Measurements from ENCODE around the gene RBM42.
A peak's percentile ranks its signal among the peaks of the same experiment; 100 is the strongest.

Gene RBM42

GRCh38 chr19:35619290-35619923, 9.4 kb upstream of the RBM42 start:
- DNase-seq (ENCODE audit: low read depth in 2 of 3, low spot score in 1 of 3) = no peak

GRCh38 chr19:35620001-35620400, 8.8 kb upstream of the RBM42 start:
- DNase-seq (ENCODE audit: low read depth in 2 of 3, low spot score in 1 of 3) = no peak

DNA sequence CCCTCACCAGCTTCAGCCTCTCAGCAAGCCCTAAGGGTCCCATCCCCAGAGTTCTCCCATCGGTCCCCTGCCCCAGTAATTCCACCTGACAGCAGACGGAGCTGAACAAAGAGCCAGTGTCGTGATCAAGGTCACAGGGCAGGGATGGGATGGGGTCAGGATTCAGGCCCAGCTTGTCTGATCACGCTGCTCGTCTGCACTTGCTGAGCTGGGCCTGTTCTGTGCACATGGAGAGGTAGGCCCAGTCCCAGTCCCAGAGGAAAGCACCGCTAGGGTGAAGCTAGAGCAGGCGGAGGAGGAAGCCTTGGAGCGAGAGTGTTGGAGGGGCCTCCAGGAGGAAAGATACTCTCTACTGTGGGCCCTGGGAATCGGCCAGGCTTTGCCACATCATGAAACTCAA, 7.1 kb upstream of the RBM42 start:
- no peak for DNase-seq (ENCODE audit: low read depth in 2 of 3, low spot score in 1 of 3)

GRCh38 chr19:35622750-35623149, 6.1 kb upstream of the RBM42 start:
- no peak for DNase-seq (ENCODE audit: low read depth in 2 of 3, low spot score in 1 of 3)

DNA sequence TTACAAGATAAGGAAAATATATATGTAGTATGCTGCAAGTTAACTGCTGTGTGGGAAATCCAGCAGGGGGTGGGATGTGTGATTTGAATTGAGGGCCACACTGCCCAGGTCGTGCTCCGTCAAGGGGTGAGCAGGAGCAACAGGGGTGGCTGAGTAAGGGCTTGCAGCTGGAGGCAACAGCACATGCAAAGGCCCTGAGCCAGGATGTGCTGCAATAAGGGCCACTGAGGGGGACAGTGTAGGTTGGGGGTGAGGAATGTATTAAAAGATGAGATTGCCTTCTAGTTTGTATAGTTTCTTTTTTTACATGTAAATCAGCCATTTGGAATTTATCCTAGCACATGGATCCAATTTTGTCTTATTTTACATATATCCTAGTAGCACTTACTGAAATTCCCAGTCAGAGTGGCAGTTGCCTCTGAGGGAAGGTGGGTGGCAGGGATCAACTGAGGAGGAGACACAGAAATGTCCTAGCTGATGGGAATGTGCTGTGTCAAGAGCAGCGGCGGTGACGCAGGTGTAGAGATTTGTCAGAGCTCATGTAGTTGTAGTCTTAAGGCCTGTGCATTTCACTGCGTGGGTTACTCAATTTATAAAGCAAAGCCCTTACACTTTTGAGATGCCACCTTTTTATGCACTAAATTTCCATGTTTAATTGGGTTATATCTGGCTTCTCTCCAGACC, 5.4 kb upstream of the RBM42 start:
- no peak for DNase-seq (ENCODE audit: low read depth in 2 of 3, low spot score in 1 of 3)

DNA sequence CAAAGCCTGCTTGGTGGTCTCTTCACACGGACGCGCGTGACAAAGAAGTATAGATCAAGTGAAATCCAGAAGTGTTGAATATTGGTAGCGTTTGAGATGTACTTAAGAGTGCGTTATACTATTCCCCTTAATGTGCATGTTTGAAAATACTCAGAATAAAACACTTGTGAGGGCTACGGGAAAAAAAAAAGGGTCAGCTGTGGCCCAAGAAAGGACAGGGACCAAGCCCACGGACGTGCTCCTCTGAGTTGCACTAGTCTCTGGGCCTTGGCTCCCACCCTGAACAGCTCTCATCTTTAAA, 622 bp upstream of the RBM42 start:
- no peak for DNase-seq (ENCODE audit: low read depth in 2 of 3, low spot score in 1 of 3)

GRCh38 chr19:35629332-35629633, 447 bp downstream of the RBM42 start:
- DNase-seq (ENCODE audit: low read depth in 2 of 3, low spot score in 1 of 3) = no peak

GRCh38 chr19:35633727-35634440, 5.0 kb downstream of the RBM42 start:
- no peak for DNase-seq (ENCODE audit: low read depth in 2 of 3, low spot score in 1 of 3)

DNA sequence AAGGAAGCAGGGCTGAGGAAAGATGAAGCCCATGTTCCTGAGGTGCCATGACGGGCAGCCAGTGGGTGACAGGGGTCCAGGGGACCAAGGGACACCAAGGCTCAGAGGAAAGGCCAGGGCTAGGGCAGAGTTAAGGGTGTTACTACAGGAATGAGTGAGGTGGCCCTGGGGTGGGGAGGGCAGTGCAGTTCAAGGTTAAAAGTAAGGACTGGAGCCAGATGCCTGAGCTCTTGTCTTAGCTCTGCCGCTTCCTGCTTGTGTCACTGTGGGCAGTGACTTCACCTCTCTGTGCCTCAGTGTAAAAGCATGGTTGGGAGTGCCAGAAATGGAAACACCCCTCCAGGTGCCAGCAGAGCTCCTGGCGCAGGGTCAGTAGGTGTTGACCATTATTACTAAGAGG, 7.8 kb downstream of the RBM42 start:
- DNase-seq (ENCODE audit: low read depth in 2 of 3, low spot score in 1 of 3) = no peak

DNA sequence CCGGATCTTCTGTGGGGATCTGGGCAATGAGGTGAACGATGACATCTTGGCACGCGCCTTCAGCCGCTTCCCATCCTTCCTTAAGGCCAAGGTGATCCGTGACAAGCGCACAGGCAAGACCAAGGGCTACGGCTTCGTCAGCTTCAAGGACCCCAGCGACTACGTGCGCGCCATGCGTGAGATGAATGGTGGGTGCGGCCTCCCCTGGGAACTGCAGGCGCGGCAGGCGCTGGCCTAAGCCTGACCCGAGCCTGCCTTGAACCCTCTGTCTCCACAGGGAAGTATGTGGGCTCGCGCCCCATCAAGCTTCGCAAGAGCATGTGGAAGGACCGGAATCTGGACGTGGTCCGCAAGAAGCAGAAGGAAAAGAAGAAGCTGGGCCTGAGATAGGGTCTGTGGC, 8.3 kb downstream of the RBM42 start:
- DNase-seq (ENCODE audit: low read depth in 2 of 3, low spot score in 1 of 3) = no peak

- DNase-seq (ENCODE audit: low read depth in 2 of 3, low spot score in 1 of 3) = no peak
Measured at GRCh38 chr19:35639321-35639639, 10.4 kb downstream of the RBM42 start.

- no peak for DNase-seq (ENCODE audit: low read depth in 2 of 3, low spot score in 1 of 3)
Measured at GRCh38 chr19:35639863-35640262, 11.0 kb downstream of the RBM42 start.

GRCh38 chr19:35641515-35642151, 12.8 kb downstream of the RBM42 start, which contains the start of gene ETV2:
Gene ETV2 (plus strand): TSS chr19:35641745. CDS start chr19:35642461, 716 bp downstream.
- DNase-seq (ENCODE audit: low read depth in 2 of 3, low spot score in 1 of 3) = peak in 1 of 3 donors; percentile 29

- DNase-seq (ENCODE audit: low read depth in 2 of 3, low spot score in 1 of 3) = no peak
Measured at GRCh38 chr19:35642312-35642711, 13.5 kb downstream of the RBM42 start.

DNA sequence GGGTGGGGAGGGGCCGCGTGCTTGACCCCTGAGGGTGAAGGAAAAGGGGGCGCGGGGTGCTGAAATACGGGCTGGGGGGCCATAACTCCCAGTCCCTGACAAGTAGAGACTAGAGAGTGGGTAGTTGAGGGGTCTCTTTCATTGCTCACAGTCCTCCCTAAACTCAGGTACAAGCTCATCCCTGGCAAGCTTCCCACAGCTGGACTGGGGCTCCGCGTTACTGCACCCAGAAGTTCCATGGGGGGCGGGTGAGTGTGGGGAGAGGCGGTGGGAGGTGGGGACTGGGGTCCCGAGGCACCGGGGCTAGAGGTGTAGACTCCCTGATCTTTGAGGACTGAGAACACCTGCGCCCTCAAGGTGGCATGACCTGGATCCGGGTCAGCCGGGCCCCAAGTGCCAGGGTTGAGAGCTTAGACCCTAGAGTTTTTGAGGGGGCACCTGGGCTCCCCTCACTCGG, 14.0 kb downstream of the RBM42 start:
- DNase-seq (ENCODE audit: low read depth in 2 of 3, low spot score in 1 of 3) = no peak

DNA sequence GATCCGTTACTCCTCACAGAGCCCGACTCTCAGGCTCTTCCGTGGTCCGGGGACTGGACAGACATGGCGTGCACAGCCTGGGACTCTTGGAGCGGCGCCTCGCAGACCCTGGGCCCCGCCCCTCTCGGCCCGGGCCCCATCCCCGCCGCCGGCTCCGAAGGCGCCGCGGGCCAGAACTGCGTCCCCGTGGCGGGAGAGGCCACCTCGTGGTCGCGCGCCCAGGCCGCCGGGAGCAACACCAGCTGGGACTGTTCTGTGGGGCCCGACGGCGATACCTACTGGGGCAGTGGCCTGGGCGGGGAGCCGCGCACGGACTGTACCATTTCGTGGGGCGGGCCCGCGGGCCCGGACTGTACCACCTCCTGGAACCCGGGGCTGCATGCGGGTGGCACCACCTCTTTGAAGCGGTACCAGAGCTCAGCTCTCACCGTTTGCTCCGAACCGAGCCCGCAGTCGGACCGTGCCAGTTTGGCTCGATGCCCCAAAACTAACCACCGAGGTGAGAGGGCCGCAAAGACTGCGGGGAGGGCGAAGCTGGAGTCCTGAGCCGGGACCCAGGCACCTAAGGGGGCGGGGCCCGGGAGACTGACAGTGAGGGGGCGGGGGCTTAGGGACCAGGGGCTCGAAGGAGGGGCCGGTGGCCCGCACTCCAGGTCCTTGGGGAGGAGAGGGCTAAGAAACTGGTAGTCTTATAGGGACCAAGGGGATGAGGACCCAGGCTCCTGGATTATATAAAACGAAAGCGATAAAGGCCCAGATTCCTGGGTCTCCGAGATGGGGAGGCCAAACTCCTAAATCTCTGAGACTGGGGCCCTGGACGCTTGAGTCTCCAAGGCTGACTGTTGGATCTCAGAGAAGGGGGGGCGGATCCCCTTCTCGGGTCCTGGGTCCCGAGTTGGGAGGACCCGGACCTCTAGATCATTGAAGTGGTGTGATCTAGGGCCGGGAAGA, 14.7 kb downstream of the RBM42 start:
- DNase-seq (ENCODE audit: low read depth in 2 of 3, low spot score in 1 of 3) = peak; percentile 61 to 75 (median 74)

DNA sequence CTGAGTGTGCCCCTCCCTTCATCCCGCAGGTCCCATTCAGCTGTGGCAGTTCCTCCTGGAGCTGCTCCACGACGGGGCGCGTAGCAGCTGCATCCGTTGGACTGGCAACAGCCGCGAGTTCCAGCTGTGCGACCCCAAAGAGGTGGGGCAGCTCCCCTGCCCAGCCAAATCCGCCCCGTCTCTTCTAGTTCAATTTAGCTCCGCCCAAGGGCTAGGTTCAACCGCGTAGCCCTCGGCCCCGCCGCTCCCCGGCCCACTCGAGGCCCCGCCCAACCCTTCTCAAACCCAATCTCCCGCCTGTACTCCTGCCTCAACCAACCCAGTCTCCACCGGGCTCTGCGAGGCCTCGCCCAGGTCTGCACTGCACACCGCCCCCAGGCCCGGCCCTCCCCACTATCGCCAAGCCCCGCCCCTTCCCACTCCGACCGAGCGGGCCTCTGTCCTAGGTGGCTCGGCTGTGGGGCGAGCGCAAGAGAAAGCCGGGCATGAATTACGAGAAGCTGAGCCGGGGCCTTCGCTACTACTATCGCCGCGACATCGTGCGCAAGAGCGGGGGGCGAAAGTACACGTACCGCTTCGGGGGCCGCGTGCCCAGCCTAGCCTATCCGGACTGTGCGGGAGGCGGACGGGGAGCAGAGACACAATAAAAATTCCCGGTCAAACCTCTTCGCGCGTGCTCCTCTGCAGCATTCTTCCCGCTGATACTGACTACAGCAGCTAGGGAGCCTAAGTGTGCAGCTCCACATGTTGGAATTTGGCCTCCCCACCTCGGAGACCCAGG, 15.6 kb downstream of the RBM42 start:
- peak; percentile 94 to 98 (median 96) for DNase-seq (ENCODE audit: low read depth in 2 of 3, low spot score in 1 of 3)

DNA sequence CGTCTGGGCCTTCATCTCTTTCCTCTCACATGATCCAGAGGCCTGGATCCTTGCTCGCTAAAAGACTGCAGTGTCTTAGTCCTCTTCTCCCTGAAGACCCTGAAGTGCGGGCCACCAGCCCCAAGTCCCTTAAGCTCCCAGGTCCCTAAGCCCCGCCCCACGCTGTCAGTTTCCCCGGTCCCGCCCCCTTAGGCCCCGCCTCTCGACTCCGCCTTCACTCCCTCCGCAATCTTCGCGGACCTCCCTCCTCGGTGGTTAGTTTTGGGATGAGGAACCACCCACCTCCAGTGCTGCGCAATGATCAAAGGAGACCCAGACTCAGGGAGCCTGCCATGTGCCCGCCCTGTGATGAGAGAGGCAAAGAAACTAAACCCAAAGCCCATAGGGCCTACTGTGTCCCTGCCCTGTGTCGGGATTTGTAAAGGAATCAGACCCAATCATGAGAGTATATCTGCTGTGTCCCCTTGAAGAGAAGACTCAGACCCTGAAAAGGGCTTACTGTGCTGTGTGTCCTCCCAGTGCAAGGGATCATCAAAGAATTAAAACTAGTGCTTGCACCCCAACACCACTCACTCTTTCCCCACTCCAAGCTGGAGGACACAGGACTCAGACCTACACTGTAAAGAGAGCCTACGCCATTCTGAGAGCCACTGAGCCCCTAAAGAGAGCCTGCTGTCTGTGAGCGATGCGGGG, 16.3 kb downstream of the RBM42 start:
- peak; percentile 80 to 93 (median 84) for DNase-seq (ENCODE audit: low read depth in 2 of 3, low spot score in 1 of 3)

DNA sequence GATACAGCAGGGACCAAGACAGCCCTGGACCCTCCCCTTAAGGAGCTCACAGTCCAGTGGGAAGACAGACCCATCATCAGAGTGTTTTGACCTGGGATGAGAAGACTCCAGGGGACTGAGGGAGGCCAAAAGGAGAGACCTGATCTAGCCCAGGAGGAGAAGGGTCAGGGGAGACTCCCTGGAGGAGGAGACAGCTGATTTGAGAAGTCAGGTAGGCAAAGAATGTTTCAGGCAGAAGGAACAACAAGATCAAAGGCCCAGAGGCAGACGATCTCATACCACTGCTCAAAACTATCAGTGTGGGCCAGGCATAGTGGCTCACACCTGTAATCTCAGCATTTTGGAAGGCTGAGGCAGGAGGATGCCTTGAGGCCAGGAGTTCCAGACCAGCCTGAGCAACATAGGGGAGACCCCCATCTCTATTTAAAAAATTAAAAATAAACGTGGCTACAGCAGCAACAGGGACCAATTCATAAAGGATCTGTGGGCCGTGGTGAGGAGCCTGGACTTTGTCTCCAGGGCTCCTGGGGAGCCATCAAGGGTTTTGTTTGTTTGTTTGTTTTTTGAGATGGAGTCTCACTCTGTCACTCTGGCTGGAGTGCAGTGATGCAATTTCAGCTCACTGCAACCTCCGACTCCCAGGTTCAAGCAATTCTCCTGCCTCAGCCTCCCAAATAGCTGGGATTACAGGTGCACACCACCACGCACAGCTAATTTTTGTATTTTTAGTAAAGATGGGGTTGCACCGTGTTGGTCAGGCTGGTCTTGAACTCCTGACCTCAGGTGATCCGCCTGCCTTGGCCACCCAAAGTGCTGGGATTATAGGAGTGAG, 17.1 kb downstream of the RBM42 start:
- DNase-seq (ENCODE audit: low read depth in 2 of 3, low spot score in 1 of 3) = no peak
